Suppressor macrophage treated with lipopolysaccharide for 1 hour (primary cell): ENCODE data around the gene NSG2.

Source experiments
- DNase-seq, 3 donors: peaks; one replicate each; pipeline ENCODE4 v3.0.0-alpha.2; 2020 to 2022

NSG2 gene

GRCh38 chr5:174155281-174155680 lies 109.8 kb downstream of the NSG2 start:
- DNase-seq = no peak

GRCh38 chr5:174155706-174156105 lies 110.2 kb downstream of the NSG2 start:
- DNase-seq = no peak

GRCh38 chr5:174157048-174157447 lies 111.5 kb downstream of the NSG2 start:
- no peak for DNase-seq
